ENCODE results near the gene GJA3. TPM values are rescaled to one million over a fixed set of nuclear protein-coding genes. Genes with fewer than 3 reads are reported as not detected.

GJA3 gene
- total and polyA plus RNA-seq, 2 of the 8 experiments (the other 6 are each of a cell fraction or from before 2014, with no cell fraction given): 0.12 to 0.60 TPM

DNA sequence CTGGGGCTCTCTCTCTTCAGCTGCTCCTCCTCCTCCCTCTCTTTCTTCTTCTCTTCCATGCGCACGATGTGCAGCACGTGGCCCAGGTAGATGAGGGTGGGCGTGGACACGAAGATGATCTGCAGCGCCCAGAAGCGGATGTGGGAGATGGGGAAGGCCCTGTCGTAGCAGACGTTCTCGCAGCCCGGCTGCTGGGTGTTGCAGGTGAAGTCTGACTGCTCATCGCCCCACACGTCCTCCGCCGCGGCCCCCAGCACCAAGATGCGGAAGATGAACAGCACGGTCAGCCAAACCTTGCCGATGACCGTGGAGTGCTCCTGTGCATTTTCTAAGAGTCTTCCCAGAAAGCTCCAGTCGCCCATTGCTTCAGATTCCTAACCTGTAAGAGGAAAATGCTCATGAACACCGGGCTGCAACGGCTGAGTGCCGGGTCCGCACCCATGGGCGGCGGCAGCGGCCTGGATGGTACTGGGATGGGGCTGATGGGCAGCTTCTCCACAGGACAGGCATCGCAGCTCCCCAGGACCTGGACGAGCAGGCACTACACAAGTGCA, 17.8 kb downstream of the GJA3 start:
- H2BK20ac ChIP-seq (ENCODE audit: low read length): no peak overlapping the region
- no peaks in the 10 kb centered on the region for H4K20me1 ChIP-seq (replicated peaks in 1 of 2; ENCODE audit: control insufficient read depth in 1 of 2, insufficient read depth in 2 of 2, low read length in 2 of 2)
- ChIA-PET POLR2A (ENCODE audit: partially characterized antibody) (no interaction called here), CTCF (ENCODE audit: partially characterized antibody) (interaction anchor here (0.9 to 3.1 kb wide), 8 partner anchors 9 to 158 kb away, joined by 3 to 12 read pairs (median 4); no protein-coding TSS in a partner anchor)
- H2AFZ ChIP-seq (ENCODE audit: low read length): no peak overlapping the region
- no peak overlapping the region for H3K4me2 ChIP-seq (ENCODE audit: insufficient read depth in 1 of 2, low read depth in 2 of 2, low read length in 2 of 2)
- H2AK5ac ChIP-seq (ENCODE audit: low read depth, low read length): no peak overlapping the region
- H3K14ac ChIP-seq (ENCODE audit: insufficient read length): no peak overlapping the region
- no peaks in the 10 kb centered on the region for H3K9me3 ChIP-seq (ENCODE audit: insufficient read depth in 2 of 2, low read depth in 1 of 2, low read length in 1 of 2)
- H3K4me1 ChIP-seq (replicated peaks in 1 of 4; ENCODE audit: control insufficient read depth in 3 of 4, insufficient read depth in 4 of 4, low read length in 3 of 4): no peaks in the 10 kb centered on the region; a peak in 1 of 7 replicates
- no peak overlapping the region for H3K4me3 ChIP-seq (ENCODE audit: extremely low read depth in 1 of 4, insufficient read depth in 2 of 4, low read depth in 3 of 4, low read length in 4 of 4)
- no peak for FAIRE-seq
- peaks cover 0 to 4% (median 2%) of the 10 kb centered on the region in 4 experiments; a peak in 3 of 7 replicates for H3K27me3 ChIP-seq (replicated peaks in 1 of 4; ENCODE audit: control insufficient read depth in 3 of 4, extremely low read depth in 1 of 4, insufficient read depth in 3 of 4, low read length in 3 of 4)
- H3K79me1 ChIP-seq (ENCODE audit: low read depth, low read length): no peaks in the 10 kb centered on the region
- H3K18ac ChIP-seq (ENCODE audit: extremely low read depth, low read length): no peak overlapping the region
- H3K36me3 ChIP-seq (ENCODE audit: control insufficient read depth in 2 of 4, insufficient read depth in 4 of 4, low read length in 3 of 4): no peaks in the 10 kb centered on the region
- H3K79me2 ChIP-seq (ENCODE audit: control insufficient read depth in 1 of 2, insufficient read depth in 2 of 2, low read length in 2 of 2): no peaks in the 10 kb centered on the region
- H3K23me2 ChIP-seq (ENCODE audit: low read depth, low read length): no peaks in the 10 kb centered on the region
- no peak overlapping the region for H2BK12ac ChIP-seq (ENCODE audit: low read depth, low read length)
- no peak overlapping the region for H4K5ac ChIP-seq (ENCODE audit: insufficient read length, low read depth, low read length)
- H3K27ac ChIP-seq (ENCODE audit: low read depth, low read length): no peak overlapping the region
- H3K9ac ChIP-seq (replicated peaks in 1 of 4; ENCODE audit: extremely low read depth in 1 of 4, low read depth in 3 of 4, low read length in 3 of 4): no peak overlapping the region
- WGBS, 2 experiments (ENCODE audit: extremely low coverage in 1 of 2, insufficient coverage in 1 of 2, insufficient read length in 1 of 2, insufficient replicate concordance in 2 of 2, low coverage in 1 of 2, low lambda C conversion rate in 2 of 2, missing lambda C conversion rate in 1 of 2): 95% methylated on average over 30 of the region's 30 CpGs; no CpG with 5 or more reads in 1 of the 2 experiments
- H2BK5ac ChIP-seq (ENCODE audit: low read depth, low read length): no peak overlapping the region
- H2BK120ac ChIP-seq (replicated peaks; ENCODE audit: low read depth, low read length): no peak overlapping the region
- H3K56ac ChIP-seq (replicated peaks; ENCODE audit: insufficient read length, low read depth, low read length): no peak overlapping the region
- no peak overlapping the region for H4K91ac ChIP-seq (replicated peaks; ENCODE audit: insufficient read length, low read length)
- H3K23ac ChIP-seq (ENCODE audit: insufficient read length): no peak overlapping the region
- H4K8ac ChIP-seq (ENCODE audit: extremely low read depth, insufficient read depth, low read length): no peak overlapping the region; the same call in 1 of the 2 replicates
- no peak overlapping the region for H2BK15ac ChIP-seq (ENCODE audit: low read length)
- H3K4ac ChIP-seq (replicated peaks; ENCODE audit: insufficient read length, low read depth, low read length): no peak overlapping the region
- DNase-seq (ENCODE audit: low read depth in 1 of 2, low spot score in 2 of 2): no peak
- TF ChIP-seq SAP30 (IDR thresholded peaks at IDR 0.05; ENCODE audit: insufficient read depth, insufficient replicate concordance, low read length): no peak
- no peak for TF ChIP-seq EGR1 (IDR thresholded peaks at IDR 0.05; ENCODE audit: borderline replicate concordance, low read depth, low read length)
- no peak for TF ChIP-seq KDM4A (IDR thresholded peaks at IDR 0.05; ENCODE audit: low read depth, low read length, severe bottlenecking)
- no peak for TF ChIP-seq POU5F1 (IDR thresholded peaks at IDR 0.05; ENCODE audit: low read depth, low read length)
- no peak for TF ChIP-seq EP300 (IDR thresholded peaks at IDR 0.05; ENCODE audit: borderline replicate concordance in 1 of 2, low read depth in 2 of 2, low read length in 2 of 2)
- TF ChIP-seq NANOG (IDR thresholded peaks at IDR 0.05; ENCODE audit: insufficient read depth, low read depth, low read length, poor library complexity, severe bottlenecking): no peak
- TF ChIP-seq YY1 (IDR thresholded peaks at IDR 0.05; ENCODE audit: low read depth, low read length): no peak
- TF ChIP-seq RXRA (IDR thresholded peaks at IDR 0.05; ENCODE audit: insufficient read depth, low read depth, low read length): no peak
- no peak for TF ChIP-seq CTCF (IDR thresholded peaks at IDR 0.05; ENCODE audit: control extremely low read depth in 1 of 3, insufficient read depth in 1 of 3, low read depth in 1 of 3, low read length in 3 of 3)
- TF ChIP-seq POLR2A (IDR thresholded peaks at IDR 0.05; ENCODE audit: control extremely low read depth in 1 of 2, low read depth in 2 of 2, low read length in 2 of 2): no peak
- no peak for TF ChIP-seq SUZ12 (IDR thresholded peaks at IDR 0.05; ENCODE audit: low read length)
